HepG2 (cell line): ENCODE measurements around the gene SLC25A15. TPM values are rescaled to one million over a fixed set of nuclear protein-coding genes. Genes with fewer than 3 reads are reported as not detected.

Experiments
- CREB1 ChIP-seq, 2 experiments: fragments of 450-650 bp in 1 of 2; IDR thresholded peaks; 2 replicates each; pipeline ENCODE4 v1.6.1; 2016 to 2017; ENCODE audit warnings: control low read depth in 1 of 2, mild to moderate bottlenecking in 1 of 2, missing compliant biosample characterization in 1 of 2, missing genetic modification characterization in 1 of 2
- FOXJ3 ChIP-seq: sonication (generic); formaldehyde crosslinking; IDR thresholded peaks from 2 replicates; pipeline ENCODE4 v1.4.0; 2020; ENCODE audit warnings: missing genetic modification reagents, mild to moderate bottlenecking, borderline replicate concordance
- FOXP1 ChIP-seq, 2 experiments: fragments of 450-650 bp in 1 of 2; IDR thresholded peaks; 2 replicates each; pipeline ENCODE4 v1.6.1; 2017 to 2018; ENCODE audit warnings: antibody characterized with exemption in 1 of 2
- FOXP4 ChIP-seq: sonication (generic); formaldehyde crosslinking; IDR thresholded peaks from 2 replicates; pipeline ENCODE4 v1.4.0; 2020; ENCODE audit warnings: missing genetic modification reagents
- GRHL1 ChIP-seq: sonication (generic); formaldehyde crosslinking; conservative IDR thresholded peaks from 2 replicates; pipeline ENCODE4 v1.8.0; 2022; ENCODE audit warnings: missing genetic modification reagents
- IKZF4 ChIP-seq: sonication (generic); formaldehyde crosslinking; IDR thresholded peaks from 2 replicates; pipeline ENCODE4 v1.5.1; 2020; ENCODE audit warnings: borderline replicate concordance, mild to moderate bottlenecking, low read depth, missing genetic modification reagents; ENCODE audit errors: not compliant biosample characterization
- JUNB ChIP-seq: sonication (generic); formaldehyde crosslinking; IDR thresholded peaks from 2 replicates; pipeline ENCODE4 v1.8.0; 2022; ENCODE audit warnings: missing genetic modification reagents, mild to moderate bottlenecking, borderline replicate concordance
- MEF2D ChIP-seq: sonication (generic); formaldehyde crosslinking; IDR thresholded peaks from 2 replicates; pipeline ENCODE4 v1.5.1; 2020; ENCODE audit warnings: mild to moderate bottlenecking, missing genetic modification reagents
- ZNF512B ChIP-seq: sonication (generic); formaldehyde crosslinking; IDR thresholded peaks from 2 replicates; pipeline ENCODE4 v1.5.1; 2020; ENCODE audit warnings: missing genetic modification reagents, mild to moderate bottlenecking, borderline replicate concordance
- ZNF569 ChIP-seq: sonication (generic); formaldehyde crosslinking; IDR thresholded peaks from 2 replicates; pipeline ENCODE4 v1.5.0; 2020; ENCODE audit warnings: mild to moderate bottlenecking, missing genetic modification reagents, moderate library complexity, borderline replicate concordance
- polyA plus RNA-seq, 8 experiments: library from polyadenylated mRNA; depleted of rRNA in 3 of 8; stranded (reverse) in 7 of 8; unstranded in 1 of 8; fragments of >200 nt; fragmentation: Illumina TruSeq in 4 of 8; extraction: Trizol in 4 of 8; gene quantifications; 2 replicates each; pipeline versions ENCODE4 v1.2.1 to v1.2.3, GENCODE V29; 2011 to 2016; ENCODE audit warnings: low read depth in 4 of 8, missing spikeins in 1 of 8, mixed read lengths in 1 of 8; ENCODE audit not compliant: insufficient read depth in 1 of 8
- total RNA-seq, 5 experiments: library from RNA; depleted of rRNA; stranded (reverse); fragments of >200 nt; fragmentation: Illumina TruSeq; extraction: Trizol; gene quantifications; 2 replicates each; pipeline ENCODE4 v1.2.3, GENCODE V29; 2016; ENCODE audit warnings: low read depth in 1 of 5
- TF ChIP-seq, protein P1 (sequence below): sonication (generic); formaldehyde crosslinking; IDR thresholded peaks from 2 replicates; pipeline ENCODE4 v1.4.0; 2020; ENCODE audit warnings: missing genetic modification reagents

The SLC25A15 gene
- total and polyA plus RNA-seq, 2 of the 13 experiments (the other 11 are each of a cell fraction or from before 2014, with no cell fraction given) = 17.3 to 39.1 TPM

- no peak for TF ChIP-seq ZNF512B (CRISPR knock-in tag)
- TF ChIP-seq GRHL1 = no peak
- TF ChIP-seq FOXP1 (IDR thresholded peaks at IDR 0.05) = no peak
- peak; percentile 67; the same call in 1 of the 2 replicates for TF ChIP-seq FOXP1 (CRISPR knock-in tag; IDR thresholded peaks at IDR 0.05)
- TF ChIP-seq FOXP4 (CRISPR knock-in tag) = peak; percentile 91
- TF ChIP-seq IKZF4 = peak; percentile 71
- TF ChIP-seq FOXJ3 (CRISPR knock-in tag) = peak; percentile 77
- TF ChIP-seq JUNB = no peak
- TF ChIP-seq, protein P1, sequence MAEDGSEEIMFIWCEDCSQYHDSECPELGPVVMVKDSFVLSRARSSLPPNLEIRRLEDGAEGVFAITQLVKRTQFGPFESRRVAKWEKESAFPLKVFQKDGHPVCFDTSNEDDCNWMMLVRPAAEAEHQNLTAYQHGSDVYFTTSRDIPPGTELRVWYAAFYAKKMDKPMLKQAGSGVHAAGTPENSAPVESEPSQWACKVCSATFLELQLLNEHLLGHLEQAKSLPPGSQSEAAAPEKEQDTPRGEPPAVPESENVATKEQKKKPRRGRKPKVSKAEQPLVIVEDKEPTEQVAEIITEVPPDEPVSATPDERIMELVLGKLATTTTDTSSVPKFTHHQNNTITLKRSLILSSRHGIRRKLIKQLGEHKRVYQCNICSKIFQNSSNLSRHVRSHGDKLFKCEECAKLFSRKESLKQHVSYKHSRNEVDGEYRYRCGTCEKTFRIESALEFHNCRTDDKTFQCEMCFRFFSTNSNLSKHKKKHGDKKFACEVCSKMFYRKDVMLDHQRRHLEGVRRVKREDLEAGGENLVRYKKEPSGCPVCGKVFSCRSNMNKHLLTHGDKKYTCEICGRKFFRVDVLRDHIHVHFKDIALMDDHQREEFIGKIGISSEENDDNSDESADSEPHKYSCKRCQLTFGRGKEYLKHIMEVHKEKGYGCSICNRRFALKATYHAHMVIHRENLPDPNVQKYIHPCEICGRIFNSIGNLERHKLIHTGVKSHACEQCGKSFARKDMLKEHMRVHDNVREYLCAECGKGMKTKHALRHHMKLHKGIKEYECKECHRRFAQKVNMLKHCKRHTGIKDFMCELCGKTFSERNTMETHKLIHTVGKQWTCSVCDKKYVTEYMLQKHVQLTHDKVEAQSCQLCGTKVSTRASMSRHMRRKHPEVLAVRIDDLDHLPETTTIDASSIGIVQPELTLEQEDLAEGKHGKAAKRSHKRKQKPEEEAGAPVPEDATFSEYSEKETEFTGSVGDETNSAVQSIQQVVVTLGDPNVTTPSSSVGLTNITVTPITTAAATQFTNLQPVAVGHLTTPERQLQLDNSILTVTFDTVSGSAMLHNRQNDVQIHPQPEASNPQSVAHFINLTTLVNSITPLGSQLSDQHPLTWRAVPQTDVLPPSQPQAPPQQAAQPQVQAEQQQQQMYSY (CRISPR knock-in tag) = peak; percentile 77
- TF ChIP-seq MEF2D (CRISPR knock-in tag) = peak; percentile 92; the same call in 1 of the 2 replicates
- TF ChIP-seq ZNF569 = no peak
- 0 out of 2 replicates have a peak, but pooled peaks have one; percentile 33 for TF ChIP-seq CREB1 (IDR thresholded peaks at IDR 0.05)
- peak; percentile 55 for TF ChIP-seq CREB1 (CRISPR knock-in tag; IDR thresholded peaks at IDR 0.05)
Observed at GRCh38 chr13:40770934-40771618, 18.3 kb upstream of the SLC25A15 start, which contains the start of gene MRPS31 (continued).
